NCI-H1105 treated with DMSO at 0.1 percent for 48 hours (cell line): ENCODE results near the gene RIPOR1.
A peak's percentile ranks its signal among the peaks of the same experiment; 100 is the strongest.

ENCODE experiments used
- DNase-seq: peaks from one replicate; lab custom pipeline; 2025; lab: John Stamatoyannopoulos, UW

Gene RIPOR1

GRCh38 chr16:67555795-67556212 lies 27.2 kb downstream of the RIPOR1 start:
- no peak for DNase-seq

- DNase-seq = no peak
Measured at GRCh38 chr16:67558859-67559258, 30.2 kb downstream of the RIPOR1 start.

GRCh38 chr16:67560827-67561342 lies 32.3 kb downstream of the RIPOR1 start:
- no peak for DNase-seq

GRCh38 chr16:67561501-67561823 lies 32.8 kb downstream of the RIPOR1 start:
- DNase-seq = no peak

- DNase-seq = peak; percentile 93
Measured at GRCh38 chr16:67561824-67562525, 33.3 kb downstream of the RIPOR1 start.

GRCh38 chr16:67562526-67562917 lies 33.9 kb downstream of the RIPOR1 start, which contains the start of gene CTCF:
Gene CTCF, plus strand, starts transcription at chr16:67562526. Its CDS starts 48,307 bp downstream, at chr16:67610833.
- peak; percentile 69 for DNase-seq

- DNase-seq = peak; percentile 8
Measured at GRCh38 chr16:67562918-67563707, 34.5 kb downstream of the RIPOR1 start.

GRCh38 chr16:67563708-67564468 lies 35.3 kb downstream of the RIPOR1 start:
- DNase-seq = peak; percentile 18

GRCh38 chr16:67565470-67566100 lies 37.0 kb downstream of the RIPOR1 start:
- DNase-seq = no peak

GRCh38 chr16:67571464-67571863 lies 42.8 kb downstream of the RIPOR1 start:
- DNase-seq = no peak

GRCh38 chr16:67571981-67572431 lies 43.4 kb downstream of the RIPOR1 start:
- DNase-seq = no peak

- no peak for DNase-seq
Measured at GRCh38 chr16:67579686-67580085, 51.1 kb downstream of the RIPOR1 start.

GRCh38 chr16:67580202-67580601 lies 51.6 kb downstream of the RIPOR1 start:
- DNase-seq = no peak

- no peak for DNase-seq
Measured at GRCh38 chr16:67593288-67593687, 64.7 kb downstream of the RIPOR1 start.

GRCh38 chr16:67593701-67594100 lies 65.1 kb downstream of the RIPOR1 start:
- no peak for DNase-seq

- DNase-seq = no peak
Measured at GRCh38 chr16:67594256-67594915, 65.8 kb downstream of the RIPOR1 start.

- no peak for DNase-seq
Measured at GRCh38 chr16:67594956-67595355, 66.3 kb downstream of the RIPOR1 start.
